A549 (cell line): ENCODE data around the gene RUNX2. TPM values are rescaled to one million over a fixed set of nuclear protein-coding genes. Genes with fewer than 3 reads are reported as not detected.

Experiments used
- ATAC-seq, 2 experiments: fragments of 200-7000 bp in 1 of 2; fragments of >200 bp in 1 of 2; cut with Nextera tagmentation in 1 of 2; cut with Tn5 transposase in 1 of 2; 3 replicates each; pipeline versions ENCODE4 v1.8.0 to v1.9.1; 2018 to 2020; ENCODE audit warnings: mild to moderate bottlenecking in 1 of 2, moderate library complexity in 1 of 2
- CTCF ChIA-PET: fragments of 300-600 bp; sonication (Branson Sonifier 250); formaldehyde crosslinking; extraction: SDS; loops from one replicate; lab custom pipeline; 2021; ENCODE audit warnings: antibody characterized with exemption, inconsistent platforms; lab: Yijun Ruan, JAX
- POLR2A ChIA-PET: fragments of 350-600 bp; formaldehyde crosslinking; extraction: SDS; loops from one replicate; lab custom pipeline; 2021; ENCODE audit warnings: antibody characterized with exemption, inconsistent platforms; lab: Yijun Ruan, JAX
- DNase-seq, 2 experiments: peaks; one replicate each; pipeline versions ENCODE4 v3.0.0 to v3.0.0-alpha.2; 2011 to 2016; ENCODE audit warnings: low read depth in 1 of 2, low spot score in 1 of 2
- FAIRE-seq: peaks from 2 replicates; lab custom pipeline; 2011; peaks lifted over from hg19 to GRCh38; lab: Jason Lieb, UNC
- H3K27ac ChIP-seq, 2 experiments: fragments of >200 bp; sonication (Bioruptor Twin); formaldehyde crosslinking; 3 replicates each; pipeline ENCODE4 v1.5.1; 2016 to 2017
- H3K4me1 ChIP-seq: fragments of >200 bp; sonication (Bioruptor Twin); formaldehyde crosslinking; 3 replicates; pipeline ENCODE4 v1.6.1; 2016
- H3K4me2 ChIP-seq: fragments of >200 bp; sonication (Bioruptor Twin); formaldehyde crosslinking; 3 replicates; pipeline ENCODE4 v1.6.1; 2016
- H3K4me3 ChIP-seq: fragments of >200 bp; sonication (Bioruptor Twin); formaldehyde crosslinking; 3 replicates; pipeline ENCODE4 v1.5.1; 2016
- H3K9me3 ChIP-seq: fragments of >200 bp; sonication (Bioruptor Twin); formaldehyde crosslinking; 3 replicates; pipeline ENCODE4 v1.6.1; 2016
- BHLHE40 ChIP-seq: IDR thresholded peaks from 2 replicates; pipeline ENCODE4 v1.6.1; 2012; ENCODE audit warnings: low read depth, low read length, inconsistent platforms
- EP300 ChIP-seq, 2 experiments: fragments of >200 bp; sonication (Bioruptor Twin); formaldehyde crosslinking; IDR thresholded peaks; 2 replicates in 1 of 2; 3 replicates in 1 of 2; pipeline ENCODE4 v1.6.1; 2016 to 2017
- FOSB ChIP-seq: fragments of 250-450 bp; sonication (Bioruptor Pico); IDR thresholded peaks from 2 replicates; pipeline ENCODE4 v1.5.0; 2020; ENCODE audit warnings: mild to moderate bottlenecking, moderate library complexity
- FOSL2 ChIP-seq, 2 experiments: fragments of 450-650 bp in 1 of 2; fragments of >200 bp in 1 of 2; sonication (Bioruptor Twin) in 1 of 2; formaldehyde crosslinking; IDR thresholded peaks; 2 replicates each; pipeline versions ENCODE4 v1.5.0 to v1.6.1; 2016 to 2020; ENCODE audit warnings: mild to moderate bottlenecking in 1 of 2, moderate library complexity in 1 of 2
- FOXS1 ChIP-seq: fragments of 250-450 bp; sonication (Bioruptor Pico); IDR thresholded peaks from 2 replicates; pipeline ENCODE4 v1.5.0; 2020; ENCODE audit warnings: mild to moderate bottlenecking, moderate library complexity
- GATA3 ChIP-seq: IDR thresholded peaks from 2 replicates; pipeline ENCODE4 v1.6.1; 2012; ENCODE audit warnings: borderline replicate concordance
- HOXB13 ChIP-seq: fragments of 250-450 bp; sonication (Bioruptor Pico); IDR thresholded peaks from 2 replicates; pipeline ENCODE4 v1.5.0; 2020; ENCODE audit warnings: low read depth, mild to moderate bottlenecking, moderate library complexity
- KDM1A ChIP-seq: fragments of 200-600 bp; sonication (generic); IDR thresholded peaks from 2 replicates; pipeline ENCODE4 v1.6.1; 2016; ENCODE audit warnings: low read depth, mild to moderate bottlenecking
- KDM5A ChIP-seq: fragments of 200-600 bp; sonication (generic); IDR thresholded peaks from 2 replicates; pipeline ENCODE4 v1.6.1; 2016; ENCODE audit warnings: antibody characterized with exemption, mild to moderate bottlenecking
- NPAS2 ChIP-seq: fragments of 250-450 bp; sonication (Bioruptor Pico); IDR thresholded peaks from 2 replicates; pipeline ENCODE4 v1.8.0; 2022; ENCODE audit warnings: mild to moderate bottlenecking, moderate library complexity, borderline replicate concordance
- PHF8 ChIP-seq: fragments of 200-600 bp; sonication (generic); IDR thresholded peaks from 2 replicates; pipeline ENCODE4 v1.6.1; 2016; ENCODE audit warnings: low read depth, mild to moderate bottlenecking, antibody characterized with exemption, moderate library complexity, borderline replicate concordance
- POLR2A ChIP-seq: IDR thresholded peaks from 2 replicates; pipeline ENCODE4 v1.6.1; 2012; ENCODE audit warnings: mild to moderate bottlenecking, low read length
- POLR2AphosphoS2 ChIP-seq: conservative IDR thresholded peaks from 2 replicates; pipeline ENCODE4 v1.6.1; 2012; ENCODE audit warnings: low read length, improper control_type of control experiment, inconsistent platforms
- RAD21 ChIP-seq, 2 experiments: fragments of >200 bp in 1 of 2; sonication (Bioruptor Twin) in 1 of 2; formaldehyde crosslinking in 1 of 2; IDR thresholded peaks in 1 of 2; conservative IDR thresholded peaks in 1 of 2; 2 replicates in 1 of 2; 3 replicates in 1 of 2; pipeline ENCODE4 v1.6.1; 2012 to 2018; ENCODE audit warnings: inconsistent platforms in 1 of 2
- RNF2 ChIP-seq: fragments of 200-600 bp; sonication (generic); IDR thresholded peaks from 2 replicates; pipeline ENCODE4 v1.6.1; 2016; ENCODE audit warnings: low read depth, mild to moderate bottlenecking, antibody characterized with exemption, moderate library complexity, borderline replicate concordance
- SREBF2 ChIP-seq: fragments of 450-650 bp; IDR thresholded peaks from 2 replicates; pipeline ENCODE4 v1.6.1; 2014; ENCODE audit warnings: mild to moderate bottlenecking, moderate library complexity
- TP53 ChIP-seq: fragments of 250-450 bp; sonication (Bioruptor Pico); IDR thresholded peaks from 2 replicates; pipeline ENCODE4 v1.5.0; 2021; ENCODE audit warnings: mild to moderate bottlenecking, moderate library complexity
- ZC3H11A ChIP-seq: fragments of 450-650 bp; IDR thresholded peaks from 2 replicates; pipeline ENCODE4 v1.6.1; 2014; ENCODE audit warnings: antibody characterized with exemption, mild to moderate bottlenecking
- ZFP36 ChIP-seq: fragments of 450-650 bp; IDR thresholded peaks from 2 replicates; pipeline ENCODE4 v1.6.1; 2014; ENCODE audit warnings: borderline replicate concordance; ENCODE audit not compliant: partially characterized antibody
- ZNF302 ChIP-seq: fragments of 250-450 bp; sonication (Bioruptor Pico); IDR thresholded peaks from 2 replicates; pipeline ENCODE4 v1.9.0; 2021; ENCODE audit warnings: inconsistent platforms, mild to moderate bottlenecking, moderate library complexity
- WGBS: methylation state at CpG from one replicate; pipeline ENCODE4 v1.1.6; 2017; ENCODE audit errors: missing lambda C conversion rate; 5-methylcytosine and 5-hydroxymethylcytosine counted together
- polyA plus RNA-seq, 4 experiments: library from polyadenylated mRNA; depleted of rRNA in 3 of 4; stranded (reverse); fragments of >200 nt; fragmentation: RNase III in 1 of 4; extraction: RNeasy Plus Mini Kit Qiagen cat#74134 plus additional on column Dnase treatment in 1 of 4; gene quantifications; 2 replicates in 3 of 4; 3 replicates in 1 of 4; pipeline ENCODE4 v1.2.3, GENCODE V29; 2011 to 2017
- TF ChIP-seq, protein P1 (sequence below): fragments of >200 bp; sonication (Bioruptor Twin); formaldehyde crosslinking; IDR thresholded peaks from 3 replicates; pipeline ENCODE4 v1.5.1; 2016
- TF ChIP-seq, protein P2 (sequence below): fragments of >200 bp; sonication (Bioruptor Twin); formaldehyde crosslinking; IDR thresholded peaks from 2 replicates; pipeline ENCODE4 v1.6.1; 2016
- TF ChIP-seq, protein P3 (sequence below): IDR thresholded peaks from 2 replicates; pipeline ENCODE4 v1.6.1; 2012; ENCODE audit warnings: low read depth, borderline replicate concordance
- TF ChIP-seq, protein P4 (sequence below): fragments of 250-450 bp; sonication (Bioruptor Pico); IDR thresholded peaks from 2 replicates; pipeline ENCODE4 v1.5.0; 2020; ENCODE audit warnings: low read depth, mild to moderate bottlenecking, moderate library complexity
- TF ChIP-seq, protein P5 (sequence below): fragments of 200-600 bp; sonication (generic); IDR thresholded peaks from 2 replicates; pipeline ENCODE4 v1.6.1; 2016; ENCODE audit warnings: antibody characterized with exemption, mild to moderate bottlenecking, moderate library complexity

Gene RUNX2
- polyA plus RNA-seq, 2 of the 4 experiments (the other 2 are of a cell fraction), result 0.13 to 0.83 TPM

DNA sequence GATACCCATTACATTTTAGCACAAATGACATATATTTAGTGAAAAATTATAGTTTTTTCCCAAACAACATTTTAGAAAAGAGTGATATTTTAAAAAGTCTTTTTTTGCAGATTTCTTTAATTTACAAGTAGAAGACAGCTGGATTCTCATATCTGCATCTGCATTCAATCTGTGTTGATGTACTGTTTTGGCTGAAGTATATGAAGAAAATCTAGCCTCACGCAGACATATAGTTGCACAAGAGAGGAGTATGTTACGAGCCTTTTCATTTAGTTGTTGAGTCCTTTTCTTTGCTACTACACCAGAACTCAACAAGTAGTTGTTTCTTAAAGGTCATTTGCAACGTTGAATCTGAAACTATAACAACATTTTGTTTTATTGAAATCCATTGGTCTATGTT lies 363.9 kb downstream of the RUNX2 start:
- Histone ChIP-seq H3K9me3 (no peaks in the 10 kb centered on the region), H3K4me2 (no peak overlapping the region), H3K27ac (no peak overlapping the region), H3K4me1 (no peaks in the 10 kb centered on the region), H3K4me3 (no peak overlapping the region)
- ChIA-PET CTCF (no interaction called here), POLR2A (no interaction called here)
- DNase-seq, result no peak
- ATAC-seq, result no peak
- FAIRE-seq, result no peak
- WGBS, result 64% methylated on average over 3 of the region's 3 CpGs
- TF ChIP-seq POLR2AphosphoS2 (no peak), ZFP36 (no peak), ZC3H11A (no peak), SREBF2 (no peak), RNF2 (no peak), NPAS2 (no peak), FOSB (no peak), FOXS1 (CRISPR knock-in tag) (no peak), RAD21 (conservative IDR thresholded peaks at IDR 0.05 in 1 of 2, IDR thresholded peaks at IDR 0.05 in 1 of 2) (no peak), FOSL2 (IDR thresholded peaks at IDR 0.05) (no peak), FOSL2 (CRISPR knock-in tag; IDR thresholded peaks at IDR 0.05) (no peak), TP53 (CRISPR knock-in tag) (no peak), ZNF302 (CRISPR knock-in tag) (no peak), KDM5A (no peak), EP300 (IDR thresholded peaks at IDR 0.05) (no peak)
- TF ChIP-seq, protein P1, sequence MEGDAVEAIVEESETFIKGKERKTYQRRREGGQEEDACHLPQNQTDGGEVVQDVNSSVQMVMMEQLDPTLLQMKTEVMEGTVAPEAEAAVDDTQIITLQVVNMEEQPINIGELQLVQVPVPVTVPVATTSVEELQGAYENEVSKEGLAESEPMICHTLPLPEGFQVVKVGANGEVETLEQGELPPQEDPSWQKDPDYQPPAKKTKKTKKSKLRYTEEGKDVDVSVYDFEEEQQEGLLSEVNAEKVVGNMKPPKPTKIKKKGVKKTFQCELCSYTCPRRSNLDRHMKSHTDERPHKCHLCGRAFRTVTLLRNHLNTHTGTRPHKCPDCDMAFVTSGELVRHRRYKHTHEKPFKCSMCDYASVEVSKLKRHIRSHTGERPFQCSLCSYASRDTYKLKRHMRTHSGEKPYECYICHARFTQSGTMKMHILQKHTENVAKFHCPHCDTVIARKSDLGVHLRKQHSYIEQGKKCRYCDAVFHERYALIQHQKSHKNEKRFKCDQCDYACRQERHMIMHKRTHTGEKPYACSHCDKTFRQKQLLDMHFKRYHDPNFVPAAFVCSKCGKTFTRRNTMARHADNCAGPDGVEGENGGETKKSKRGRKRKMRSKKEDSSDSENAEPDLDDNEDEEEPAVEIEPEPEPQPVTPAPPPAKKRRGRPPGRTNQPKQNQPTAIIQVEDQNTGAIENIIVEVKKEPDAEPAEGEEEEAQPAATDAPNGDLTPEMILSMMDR, result no peak

DNA sequence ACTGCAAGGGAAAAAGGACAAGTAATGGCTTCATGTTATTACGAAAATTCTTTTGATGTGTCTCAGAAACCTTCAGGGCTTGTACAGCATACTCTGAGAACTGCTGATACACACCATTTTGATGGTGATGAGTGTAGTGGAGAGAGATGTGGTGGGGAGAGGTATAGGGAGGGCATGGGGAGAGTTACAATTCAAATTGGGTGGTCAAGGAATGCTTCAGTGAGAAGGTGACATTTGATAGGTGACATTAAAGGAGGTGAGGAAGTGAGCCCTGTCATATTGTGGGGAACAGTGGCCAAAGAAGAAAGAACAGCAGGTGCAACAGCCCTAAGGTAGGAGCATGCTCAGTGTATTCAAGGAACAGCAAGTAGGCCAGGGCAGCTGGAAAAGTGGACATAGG lies 368.6 kb downstream of the RUNX2 start:
- ChIA-PET POLR2A (no interaction called here), CTCF (no interaction called here)
- H3K4me1 ChIP-seq, result no peaks in the 10 kb centered on the region
- FAIRE-seq (no peak), ATAC-seq (no peak), DNase-seq (no peak)
- TF ChIP-seq BHLHE40 (no peak), FOXS1 (CRISPR knock-in tag) (no peak), KDM1A (no peak), HOXB13 (CRISPR knock-in tag) (no peak)
- TF ChIP-seq, protein P2, sequence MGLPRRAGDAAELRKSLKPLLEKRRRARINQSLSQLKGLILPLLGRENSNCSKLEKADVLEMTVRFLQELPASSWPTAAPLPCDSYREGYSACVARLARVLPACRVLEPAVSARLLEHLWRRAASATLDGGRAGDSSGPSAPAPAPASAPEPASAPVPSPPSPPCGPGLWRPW, result no peak
- TF ChIP-seq, protein P3, sequence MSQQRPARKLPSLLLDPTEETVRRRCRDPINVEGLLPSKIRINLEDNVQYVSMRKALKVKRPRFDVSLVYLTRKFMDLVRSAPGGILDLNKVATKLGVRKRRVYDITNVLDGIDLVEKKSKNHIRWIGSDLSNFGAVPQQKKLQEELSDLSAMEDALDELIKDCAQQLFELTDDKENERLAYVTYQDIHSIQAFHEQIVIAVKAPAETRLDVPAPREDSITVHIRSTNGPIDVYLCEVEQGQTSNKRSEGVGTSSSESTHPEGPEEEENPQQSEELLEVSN, result no peak
- TF ChIP-seq, protein P4, sequence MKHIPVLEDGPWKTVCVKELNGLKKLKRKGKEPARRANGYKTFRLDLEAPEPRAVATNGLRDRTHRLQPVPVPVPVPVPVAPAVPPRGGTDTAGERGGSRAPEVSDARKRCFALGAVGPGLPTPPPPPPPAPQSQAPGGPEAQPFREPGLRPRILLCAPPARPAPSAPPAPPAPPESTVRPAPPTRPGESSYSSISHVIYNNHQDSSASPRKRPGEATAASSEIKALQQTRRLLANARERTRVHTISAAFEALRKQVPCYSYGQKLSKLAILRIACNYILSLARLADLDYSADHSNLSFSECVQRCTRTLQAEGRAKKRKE (CRISPR knock-in tag), result no peak
- 20% methylated on average over 1 of the region's 1 CpG for WGBS
- no peak overlapping the region for H3K4me2 ChIP-seq
- H3K9me3 ChIP-seq, result no peaks in the 10 kb centered on the region
- no peak overlapping the region for H3K4me3 ChIP-seq
- no peak overlapping the region for H3K27ac ChIP-seq

DNA sequence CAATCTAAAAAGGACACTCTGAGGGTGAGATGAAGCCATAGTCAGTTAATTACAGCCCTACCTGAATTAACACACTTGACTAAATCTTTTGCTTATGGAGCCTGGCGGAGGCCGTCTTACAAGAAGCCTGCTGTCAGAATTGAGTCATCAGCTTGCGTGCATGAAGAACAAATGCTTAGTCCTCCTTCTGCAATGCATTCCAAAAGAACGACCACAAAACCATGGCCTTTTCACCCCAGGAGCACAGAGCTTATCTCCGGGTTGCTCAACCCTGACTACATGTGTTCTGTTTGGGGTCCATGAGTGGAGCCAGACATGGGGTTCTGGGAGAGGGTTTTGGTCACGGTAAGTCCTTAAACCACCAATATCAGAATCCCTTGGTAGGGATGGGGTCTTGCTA lies 369.5 kb downstream of the RUNX2 start:
- Histone ChIP-seq H3K4me2 (no peak overlapping the region), H3K4me1 (peaks cover under 1% of the 10 kb centered on the region; the same call in 1 of the 3 replicates), H3K27ac (no peak overlapping the region), H3K4me3 (no peak overlapping the region), H3K9me3 (no peaks in the 10 kb centered on the region)
- no peak for FAIRE-seq
- CTCF ChIA-PET, result interaction anchor here (1.8 kb wide), 1 partner anchor 17 kb away, joined by 4 read pairs; no protein-coding TSS in a partner anchor
- TF ChIP-seq POLR2A (no peak), GATA3 (no peak), FOSB (no peak), POLR2AphosphoS2 (no peak), PHF8 (no peak)
- TF ChIP-seq, protein P2, result no peak
- TF ChIP-seq, protein P5, sequence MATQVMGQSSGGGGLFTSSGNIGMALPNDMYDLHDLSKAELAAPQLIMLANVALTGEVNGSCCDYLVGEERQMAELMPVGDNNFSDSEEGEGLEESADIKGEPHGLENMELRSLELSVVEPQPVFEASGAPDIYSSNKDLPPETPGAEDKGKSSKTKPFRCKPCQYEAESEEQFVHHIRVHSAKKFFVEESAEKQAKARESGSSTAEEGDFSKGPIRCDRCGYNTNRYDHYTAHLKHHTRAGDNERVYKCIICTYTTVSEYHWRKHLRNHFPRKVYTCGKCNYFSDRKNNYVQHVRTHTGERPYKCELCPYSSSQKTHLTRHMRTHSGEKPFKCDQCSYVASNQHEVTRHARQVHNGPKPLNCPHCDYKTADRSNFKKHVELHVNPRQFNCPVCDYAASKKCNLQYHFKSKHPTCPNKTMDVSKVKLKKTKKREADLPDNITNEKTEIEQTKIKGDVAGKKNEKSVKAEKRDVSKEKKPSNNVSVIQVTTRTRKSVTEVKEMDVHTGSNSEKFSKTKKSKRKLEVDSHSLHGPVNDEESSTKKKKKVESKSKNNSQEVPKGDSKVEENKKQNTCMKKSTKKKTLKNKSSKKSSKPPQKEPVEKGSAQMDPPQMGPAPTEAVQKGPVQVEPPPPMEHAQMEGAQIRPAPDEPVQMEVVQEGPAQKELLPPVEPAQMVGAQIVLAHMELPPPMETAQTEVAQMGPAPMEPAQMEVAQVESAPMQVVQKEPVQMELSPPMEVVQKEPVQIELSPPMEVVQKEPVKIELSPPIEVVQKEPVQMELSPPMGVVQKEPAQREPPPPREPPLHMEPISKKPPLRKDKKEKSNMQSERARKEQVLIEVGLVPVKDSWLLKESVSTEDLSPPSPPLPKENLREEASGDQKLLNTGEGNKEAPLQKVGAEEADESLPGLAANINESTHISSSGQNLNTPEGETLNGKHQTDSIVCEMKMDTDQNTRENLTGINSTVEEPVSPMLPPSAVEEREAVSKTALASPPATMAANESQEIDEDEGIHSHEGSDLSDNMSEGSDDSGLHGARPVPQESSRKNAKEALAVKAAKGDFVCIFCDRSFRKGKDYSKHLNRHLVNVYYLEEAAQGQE, result no peak
- ATAC-seq, result no peak
- POLR2A ChIA-PET, result no interaction called here
- DNase-seq, result peak in 1 of 2 experiments; percentile 9
- WGBS, result 57% methylated on average over 6 of the region's 6 CpGs
